ENCODE results near the gene GRK1. TPM values are rescaled to one million over a fixed set of nuclear protein-coding genes. Genes with fewer than 3 reads are reported as not detected.
A peak's percentile ranks its signal among the peaks of the same experiment; 100 is the strongest.

The GRK1 gene
- total RNA-seq, 1 donor from 2014 or later = not detected

DNA sequence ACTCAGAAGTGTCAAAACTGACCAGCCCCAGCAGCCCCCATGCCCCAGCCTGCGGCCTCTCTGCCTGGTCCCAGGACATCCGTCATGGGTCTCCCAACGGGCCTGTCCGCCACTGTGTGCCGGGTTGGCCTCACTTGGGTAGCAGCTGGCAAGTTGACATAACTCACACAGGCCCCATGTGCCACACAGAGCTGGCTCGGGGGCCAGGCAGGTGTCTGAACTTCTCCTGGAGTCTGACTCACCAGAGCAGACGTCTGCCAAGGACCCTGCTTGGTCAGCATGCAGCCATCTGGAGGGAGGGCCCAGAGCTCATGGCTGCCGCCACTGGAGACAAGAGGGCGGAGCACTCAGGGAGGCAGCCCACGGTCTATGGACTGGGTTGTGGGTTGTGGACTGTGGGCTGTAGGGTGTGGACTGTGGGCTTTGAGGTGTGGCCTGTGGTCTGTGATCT is 60.0 kb downstream of the GRK1 start:
- no peaks in the 10 kb centered on the region for H3K36me3 ChIP-seq (ENCODE audit: insufficient read depth, low read length)
- no peaks in the 10 kb centered on the region for H3K79me2 ChIP-seq (ENCODE audit: insufficient read depth, low read length)
- H3K4me3 ChIP-seq (ENCODE audit: insufficient read depth, low read depth, low read length) = no peak overlapping the region
- Mint-ChIP-seq H3K9me3 (ENCODE audit: unreplicated experiment) (no peaks in the 10 kb centered on the region), H3K4me1 (ENCODE audit: low read depth, unreplicated experiment) (no peaks in the 10 kb centered on the region), H3K36me3 (ENCODE audit: low read depth, unreplicated experiment) (peaks cover 3% of the 10 kb centered on the region), H3K27me3 (ENCODE audit: low read depth, unreplicated experiment) (peaks cover 32% of the 10 kb centered on the region), H3K4me3 (ENCODE audit: unreplicated experiment) (no peak overlapping the region), H3K27ac (ENCODE audit: unreplicated experiment) (no peak overlapping the region)
- H3K4me2 ChIP-seq (ENCODE audit: low read length) = no peak overlapping the region
- no peaks in the 10 kb centered on the region for H3K9me3 ChIP-seq (ENCODE audit: insufficient read depth, low read depth, low read length)
- H3K4me1 ChIP-seq (ENCODE audit: insufficient read depth, low read length) = peaks cover 6% of the 10 kb centered on the region
- no peak overlapping the region for H2AFZ ChIP-seq (ENCODE audit: low read depth, low read length)
- H3K27ac ChIP-seq (ENCODE audit: low read depth, low read length) = no peak overlapping the region
- no peaks in the 10 kb centered on the region for H4K20me1 ChIP-seq (ENCODE audit: insufficient read depth, low read length)
- no peak overlapping the region for H3K9ac ChIP-seq (ENCODE audit: low read length)
- TF ChIP-seq, protein P1, sequence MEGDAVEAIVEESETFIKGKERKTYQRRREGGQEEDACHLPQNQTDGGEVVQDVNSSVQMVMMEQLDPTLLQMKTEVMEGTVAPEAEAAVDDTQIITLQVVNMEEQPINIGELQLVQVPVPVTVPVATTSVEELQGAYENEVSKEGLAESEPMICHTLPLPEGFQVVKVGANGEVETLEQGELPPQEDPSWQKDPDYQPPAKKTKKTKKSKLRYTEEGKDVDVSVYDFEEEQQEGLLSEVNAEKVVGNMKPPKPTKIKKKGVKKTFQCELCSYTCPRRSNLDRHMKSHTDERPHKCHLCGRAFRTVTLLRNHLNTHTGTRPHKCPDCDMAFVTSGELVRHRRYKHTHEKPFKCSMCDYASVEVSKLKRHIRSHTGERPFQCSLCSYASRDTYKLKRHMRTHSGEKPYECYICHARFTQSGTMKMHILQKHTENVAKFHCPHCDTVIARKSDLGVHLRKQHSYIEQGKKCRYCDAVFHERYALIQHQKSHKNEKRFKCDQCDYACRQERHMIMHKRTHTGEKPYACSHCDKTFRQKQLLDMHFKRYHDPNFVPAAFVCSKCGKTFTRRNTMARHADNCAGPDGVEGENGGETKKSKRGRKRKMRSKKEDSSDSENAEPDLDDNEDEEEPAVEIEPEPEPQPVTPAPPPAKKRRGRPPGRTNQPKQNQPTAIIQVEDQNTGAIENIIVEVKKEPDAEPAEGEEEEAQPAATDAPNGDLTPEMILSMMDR (IDR thresholded peaks at IDR 0.05; ENCODE audit: insufficient read depth, low read depth, low read length) = no peak
- no peak for TF ChIP-seq EZH2 (IDR thresholded peaks at IDR 0.05; ENCODE audit: insufficient read depth, low read length)
- DNase-seq (ENCODE audit: low read depth) = peak; percentile 57
- no peak for FAIRE-seq
- peaks cover 11% of the 10 kb centered on the region for H3K27me3 ChIP-seq (ENCODE audit: insufficient read depth, low read length)

DNA sequence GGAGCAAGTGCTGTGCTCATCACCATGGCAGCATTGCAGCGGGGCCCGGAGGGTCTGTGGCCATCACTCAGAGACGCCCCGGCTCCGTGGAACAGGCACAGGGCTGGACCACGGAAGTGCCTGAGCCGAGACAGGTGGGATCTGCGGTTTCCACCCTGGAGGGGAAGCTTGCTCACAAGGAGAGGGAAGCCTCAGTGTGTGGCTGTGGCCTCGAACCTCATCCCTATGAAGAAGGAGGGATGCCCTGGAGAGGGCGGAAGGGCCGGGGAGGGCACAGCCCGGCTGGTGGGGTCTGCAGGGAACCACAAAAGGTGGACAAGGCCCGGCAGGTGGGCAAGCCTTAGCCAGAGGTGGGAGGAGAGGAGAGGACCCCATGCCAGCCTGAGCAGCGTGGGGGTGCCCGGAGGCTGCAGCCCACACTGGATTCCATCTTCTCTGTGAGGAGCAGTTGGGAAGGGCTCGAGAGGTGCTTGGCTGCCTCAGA is 61.6 kb downstream of the GRK1 start:
- FAIRE-seq = no peak
- no peak overlapping the region for H3K4me2 ChIP-seq (ENCODE audit: low read length)
- H3K4me3 Mint-ChIP-seq (ENCODE audit: unreplicated experiment) = no peak overlapping the region
- no peak overlapping the region for H3K27ac Mint-ChIP-seq (ENCODE audit: unreplicated experiment)
- H3K9me3 Mint-ChIP-seq (ENCODE audit: unreplicated experiment) = no peaks in the 10 kb centered on the region
- H3K4me3 ChIP-seq (ENCODE audit: insufficient read depth, low read depth, low read length) = no peak overlapping the region
- H2AFZ ChIP-seq (ENCODE audit: low read depth, low read length) = no peak overlapping the region
- DNase-seq (ENCODE audit: low read depth) = no peak
- no peaks in the 10 kb centered on the region for H3K36me3 ChIP-seq (ENCODE audit: insufficient read depth, low read length)
- peaks cover 6% of the 10 kb centered on the region for H3K4me1 ChIP-seq (ENCODE audit: insufficient read depth, low read length)
- H3K27me3 ChIP-seq (ENCODE audit: insufficient read depth, low read length) = peaks cover 11% of the 10 kb centered on the region
- H3K27ac ChIP-seq (ENCODE audit: low read depth, low read length) = no peak overlapping the region
- H3K27me3 Mint-ChIP-seq (ENCODE audit: low read depth, unreplicated experiment) = peaks cover 36% of the 10 kb centered on the region
- TF ChIP-seq, protein P1 (IDR thresholded peaks at IDR 0.05; ENCODE audit: insufficient read depth, low read depth, low read length) = no peak
- no peak for TF ChIP-seq EZH2 (IDR thresholded peaks at IDR 0.05; ENCODE audit: insufficient read depth, low read length)
- H3K36me3 Mint-ChIP-seq (ENCODE audit: low read depth, unreplicated experiment) = peaks cover 3% of the 10 kb centered on the region
- H3K79me2 ChIP-seq (ENCODE audit: insufficient read depth, low read length) = no peaks in the 10 kb centered on the region
- H4K20me1 ChIP-seq (ENCODE audit: insufficient read depth, low read length) = no peaks in the 10 kb centered on the region
- no peak overlapping the region for H3K9ac ChIP-seq (ENCODE audit: low read length)
- H3K4me1 Mint-ChIP-seq (ENCODE audit: low read depth, unreplicated experiment) = no peaks in the 10 kb centered on the region
- H3K9me3 ChIP-seq (ENCODE audit: insufficient read depth, low read depth, low read length) = no peaks in the 10 kb centered on the region

DNA sequence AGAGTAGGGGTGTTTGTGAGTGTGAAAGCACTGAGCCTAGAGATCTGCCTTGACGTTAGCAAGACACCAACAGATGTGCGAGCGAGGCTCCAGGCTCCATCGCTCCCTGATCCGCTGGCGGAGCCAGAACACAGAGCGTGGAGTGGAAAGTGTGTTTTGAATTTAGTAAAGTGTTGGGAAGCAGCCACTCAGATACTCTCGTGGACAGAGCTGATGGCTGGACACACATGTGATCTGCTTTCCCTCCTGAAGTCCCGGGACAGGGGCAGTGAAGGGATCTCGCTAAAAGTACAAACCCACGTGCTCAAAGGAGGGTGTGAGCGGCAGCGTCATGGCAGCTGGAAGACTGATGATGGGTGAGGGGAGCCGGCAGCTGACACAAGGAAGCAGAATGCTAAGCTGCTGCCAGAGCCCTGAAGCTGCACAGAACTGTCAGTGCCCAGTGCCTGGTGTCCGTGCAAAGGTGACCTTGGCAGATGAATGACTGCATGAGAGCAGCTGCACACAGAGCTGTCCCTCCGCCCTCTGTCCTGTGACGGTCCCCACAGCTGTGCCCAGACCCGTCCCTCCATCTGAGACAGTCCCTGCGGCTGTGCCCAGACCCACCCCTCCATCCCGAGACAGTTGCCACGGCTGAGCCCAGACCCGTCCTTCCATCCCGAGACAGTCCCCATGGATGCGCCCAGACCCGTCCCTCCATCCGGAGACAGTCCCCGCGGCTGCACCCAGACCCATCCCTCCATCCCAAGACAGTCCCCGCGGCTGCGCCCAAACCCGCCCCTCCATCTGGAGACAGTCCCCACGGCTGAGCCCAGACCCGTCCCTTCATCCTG is 62.4 kb downstream of the GRK1 start:
- no peak overlapping the region for H3K4me3 ChIP-seq (ENCODE audit: insufficient read depth, low read depth, low read length)
- H3K9ac ChIP-seq (ENCODE audit: low read length) = no peak overlapping the region
- no peaks in the 10 kb centered on the region for H4K20me1 ChIP-seq (ENCODE audit: insufficient read depth, low read length)
- no peaks in the 10 kb centered on the region for H3K36me3 ChIP-seq (ENCODE audit: insufficient read depth, low read length)
- no peak overlapping the region for H2AFZ ChIP-seq (ENCODE audit: low read depth, low read length)
- H3K4me1 ChIP-seq (ENCODE audit: insufficient read depth, low read length) = peaks cover 6% of the 10 kb centered on the region
- no peak for TF ChIP-seq EZH2 (IDR thresholded peaks at IDR 0.05; ENCODE audit: insufficient read depth, low read length)
- TF ChIP-seq, protein P1 (IDR thresholded peaks at IDR 0.05; ENCODE audit: insufficient read depth, low read depth, low read length) = no peak
- FAIRE-seq (no peak), DNase-seq (ENCODE audit: low read depth) (no peak)
- H3K9me3 ChIP-seq (ENCODE audit: insufficient read depth, low read depth, low read length) = no peaks in the 10 kb centered on the region
- Mint-ChIP-seq H3K27ac (ENCODE audit: unreplicated experiment) (no peak overlapping the region), H3K4me1 (ENCODE audit: low read depth, unreplicated experiment) (no peaks in the 10 kb centered on the region), H3K36me3 (ENCODE audit: low read depth, unreplicated experiment) (peaks cover 3% of the 10 kb centered on the region), H3K27me3 (ENCODE audit: low read depth, unreplicated experiment) (peaks cover 29% of the 10 kb centered on the region), H3K4me3 (ENCODE audit: unreplicated experiment) (no peak overlapping the region), H3K9me3 (ENCODE audit: unreplicated experiment) (no peaks in the 10 kb centered on the region)
- H3K27ac ChIP-seq (ENCODE audit: low read depth, low read length) = no peak overlapping the region
- peaks cover 11% of the 10 kb centered on the region for H3K27me3 ChIP-seq (ENCODE audit: insufficient read depth, low read length)
- no peaks in the 10 kb centered on the region for H3K79me2 ChIP-seq (ENCODE audit: insufficient read depth, low read length)
- no peak overlapping the region for H3K4me2 ChIP-seq (ENCODE audit: low read length)
